C4-2B (cell line): Measurements from ENCODE around the gene GFRA1.

Experiments used
- H3K27ac ChIP-seq: fragments of 450-650 bp; 2 replicates; pipeline ENCODE4 v1.5.1; 2017
- ZFX ChIP-seq: fragments of 450-650 bp; IDR thresholded peaks from 2 replicates; pipeline ENCODE4 v1.6.1; 2017
- TF ChIP-seq, protein P1 (sequence below): fragments of 450-650 bp; conservative IDR thresholded peaks from 2 replicates; pipeline ENCODE4 v1.5.1; 2017; ENCODE audit warnings: mild to moderate bottlenecking

The GFRA1 gene

DNA sequence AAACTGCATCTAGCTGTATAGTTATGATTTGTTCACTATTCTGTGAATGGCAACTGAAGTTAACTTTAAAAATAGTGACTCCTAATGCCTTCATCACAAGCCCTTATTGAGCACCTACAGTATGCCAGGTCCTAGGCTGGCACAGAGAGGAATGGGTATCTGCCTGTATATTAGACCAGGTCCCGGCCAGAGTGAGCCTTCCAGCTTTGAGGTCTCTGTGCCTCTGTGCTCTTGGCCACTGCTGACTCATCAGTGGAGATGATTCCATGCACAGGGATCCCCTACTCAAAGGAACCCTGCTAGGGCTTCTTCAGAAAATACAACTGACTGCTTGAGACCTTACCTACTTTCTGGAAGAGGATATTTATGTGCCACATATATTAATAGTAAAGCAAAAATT is 118.4 kb downstream of the GFRA1 start:
- TF ChIP-seq ZFX: no peak
- TF ChIP-seq, protein P1, sequence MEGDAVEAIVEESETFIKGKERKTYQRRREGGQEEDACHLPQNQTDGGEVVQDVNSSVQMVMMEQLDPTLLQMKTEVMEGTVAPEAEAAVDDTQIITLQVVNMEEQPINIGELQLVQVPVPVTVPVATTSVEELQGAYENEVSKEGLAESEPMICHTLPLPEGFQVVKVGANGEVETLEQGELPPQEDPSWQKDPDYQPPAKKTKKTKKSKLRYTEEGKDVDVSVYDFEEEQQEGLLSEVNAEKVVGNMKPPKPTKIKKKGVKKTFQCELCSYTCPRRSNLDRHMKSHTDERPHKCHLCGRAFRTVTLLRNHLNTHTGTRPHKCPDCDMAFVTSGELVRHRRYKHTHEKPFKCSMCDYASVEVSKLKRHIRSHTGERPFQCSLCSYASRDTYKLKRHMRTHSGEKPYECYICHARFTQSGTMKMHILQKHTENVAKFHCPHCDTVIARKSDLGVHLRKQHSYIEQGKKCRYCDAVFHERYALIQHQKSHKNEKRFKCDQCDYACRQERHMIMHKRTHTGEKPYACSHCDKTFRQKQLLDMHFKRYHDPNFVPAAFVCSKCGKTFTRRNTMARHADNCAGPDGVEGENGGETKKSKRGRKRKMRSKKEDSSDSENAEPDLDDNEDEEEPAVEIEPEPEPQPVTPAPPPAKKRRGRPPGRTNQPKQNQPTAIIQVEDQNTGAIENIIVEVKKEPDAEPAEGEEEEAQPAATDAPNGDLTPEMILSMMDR: no peak
- no peak overlapping the region for H3K27ac ChIP-seq

DNA sequence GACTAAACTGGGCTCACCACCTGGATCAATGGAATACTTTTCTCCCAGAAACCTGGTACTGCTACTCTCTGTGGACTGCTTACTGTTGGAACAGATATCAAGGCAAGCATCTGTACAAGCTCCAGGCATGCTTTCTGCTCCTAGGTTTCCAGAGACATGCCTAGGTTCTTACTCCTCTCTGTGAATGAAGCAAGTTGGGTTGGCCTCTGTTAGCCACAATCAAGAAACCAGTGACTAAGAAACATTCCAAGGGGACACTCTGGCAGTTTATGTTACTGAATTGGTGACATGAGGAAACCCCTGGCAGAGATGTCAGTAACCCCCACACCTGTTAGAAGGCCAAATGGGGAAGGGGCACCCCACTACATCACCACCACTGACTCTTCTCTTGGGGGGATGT is 121.9 kb downstream of the GFRA1 start:
- no peak overlapping the region for H3K27ac ChIP-seq
- TF ChIP-seq, protein P1: no peak
- TF ChIP-seq ZFX: no peak

- H3K27ac ChIP-seq: no peak overlapping the region
These were observed 122.4 kb downstream of the GFRA1 start for GRCh38 chr10:116150606-116151005.

GRCh38 chr10:116147147-116147905 is 125.7 kb downstream of the GFRA1 start:
- TF ChIP-seq, protein P1: no peak
- TF ChIP-seq ZFX: no peak
- no peak overlapping the region for H3K27ac ChIP-seq

More at GRCh38 chr10:116150606-116151005, 122.4 kb downstream of the GFRA1 start:
- TF ChIP-seq, protein P1: no peak
- no peak for TF ChIP-seq ZFX

GRCh38 chr10:116146372-116147140 is 126.5 kb downstream of the GFRA1 start:
- no peak overlapping the region for H3K27ac ChIP-seq
- TF ChIP-seq, protein P1: no peak
- no peak for TF ChIP-seq ZFX

DNA sequence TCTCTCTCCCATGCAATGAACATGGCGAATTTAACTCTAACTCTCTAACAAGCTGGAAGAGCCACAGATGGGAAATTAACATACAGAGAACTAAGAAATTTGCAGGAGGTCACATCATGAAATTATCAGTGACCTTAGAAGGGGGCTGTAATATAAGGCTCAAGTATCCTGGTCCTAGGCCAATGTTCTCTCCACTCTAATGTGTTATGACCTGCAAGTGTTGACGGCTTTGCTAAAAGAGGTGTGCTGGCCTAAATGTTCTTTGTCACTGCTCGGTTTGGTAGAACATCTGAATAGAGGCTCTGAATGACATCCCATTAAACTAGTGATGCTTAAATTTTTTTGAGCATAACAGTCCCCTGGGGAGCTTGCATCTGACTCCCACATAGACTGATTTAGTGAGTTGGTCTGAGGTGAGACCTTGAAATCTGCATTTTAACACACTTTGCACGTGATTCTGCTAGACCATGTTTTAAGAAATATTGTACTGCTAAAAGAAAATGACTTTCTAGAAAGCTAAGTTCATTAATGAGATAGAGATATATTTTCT is 129.3 kb downstream of the GFRA1 start:
- TF ChIP-seq, protein P1: no peak
- no peak for TF ChIP-seq ZFX
- no peak overlapping the region for H3K27ac ChIP-seq

DNA sequence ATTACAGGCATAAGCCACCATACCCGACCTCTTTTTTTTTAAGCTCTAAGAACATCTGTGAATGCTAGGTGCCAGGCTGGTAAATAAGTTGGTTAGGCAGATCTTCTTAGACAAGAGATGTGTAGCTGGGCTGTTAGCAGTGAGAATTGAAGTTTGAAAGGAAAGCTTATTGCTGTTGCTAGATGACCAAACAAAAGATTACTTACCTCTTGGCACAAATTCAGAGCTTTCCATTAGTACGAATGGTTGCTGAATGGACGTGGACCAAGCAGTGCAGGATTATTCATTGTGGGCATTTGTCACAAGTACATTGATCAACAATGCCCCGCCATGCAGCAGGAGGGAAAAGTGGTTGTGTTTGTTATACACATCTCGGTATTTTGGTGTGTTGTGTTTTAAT is 131.2 kb downstream of the GFRA1 start:
- no peak for TF ChIP-seq ZFX
- TF ChIP-seq, protein P1: no peak
- H3K27ac ChIP-seq: no peak overlapping the region
